ENCODE measurements around the gene C17orf58. TPM values are rescaled to one million over a fixed set of nuclear protein-coding genes. Genes with fewer than 3 reads are reported as not detected.
A peak's percentile ranks its signal among the peaks of the same experiment; 100 is the strongest.

C17orf58 gene
- total RNA-seq, 1 experiment from 2014 or later, result 15.6 TPM

GRCh38 chr17:67993998-67994361 is 2.3 kb downstream of the C17orf58 start:
- Histone ChIP-seq H3K4me3 (ENCODE audit: low read depth in 2 of 2, low read length in 2 of 2) (peak overlapping the region; percentile 60 to 66), H3K27ac (ENCODE audit: low read length) (peak overlapping the region; percentile 82), H3K36me3 (ENCODE audit: control insufficient read depth, insufficient read depth, low read length) (peaks cover 2% of the 10 kb centered on the region; the same call in 1 of the 2 replicates), H3K4me1 (ENCODE audit: control insufficient read depth, insufficient read depth, low read length) (peaks cover 9% of the 10 kb centered on the region), H3K9me3 (ENCODE audit: control insufficient read depth, insufficient read depth, low read depth, low read length) (no peaks in the 10 kb centered on the region), H3K27me3 (ENCODE audit: control insufficient read depth, insufficient read depth, low read length) (no peaks in the 10 kb centered on the region)
- intact Hi-C loops (cut with micrococcal nuclease; ENCODE audit: unreplicated experiment) (no loop called here), in situ Hi-C loops (cut with HindIII; ENCODE audit: low pct_unique_long_range_greater_than_20kb, low sequenced_read_pairs) (no loop called here)
- no peak for DNase-seq (ENCODE audit: low read depth, low spot score)
- peak; percentile 15 for ATAC-seq
- no TSS peak for BruUV-seq (replicated peaks)
- 0 out of 2 replicates have a peak, but pooled peaks have one; percentile 31 for TF ChIP-seq POLR2AphosphoS5 (IDR thresholded peaks at IDR 0.05; ENCODE audit: low read depth, low read length)
- TF ChIP-seq REST (IDR thresholded peaks at IDR 0.05; ENCODE audit: insufficient read depth in 1 of 2, low read depth in 2 of 2, low read length in 1 of 2), result no peak
- POLR2A ChIA-PET, result no interaction called here
- CTCF ChIA-PET, result no interaction called here

- Histone ChIP-seq H3K27ac (ENCODE audit: low read length) (peak overlapping the region; percentile 82), H3K36me3 (ENCODE audit: control insufficient read depth, insufficient read depth, low read length) (peaks cover 2% of the 10 kb centered on the region; the same call in 1 of the 2 replicates), H3K4me3 (ENCODE audit: low read depth in 2 of 2, low read length in 2 of 2) (peak overlapping the region; percentile 67 to 80), H3K27me3 (ENCODE audit: control insufficient read depth, insufficient read depth, low read length) (no peaks in the 10 kb centered on the region), H3K9me3 (ENCODE audit: control insufficient read depth, insufficient read depth, low read depth, low read length) (no peaks in the 10 kb centered on the region), H3K4me1 (ENCODE audit: control insufficient read depth, insufficient read depth, low read length) (peaks cover 9% of the 10 kb centered on the region)
- ChIA-PET CTCF (no interaction called here), POLR2A (interaction anchor here (0.6 kb wide), 1 partner anchor 10 kb away, joined by 3 read pairs; no protein-coding TSS in a partner anchor)
- intact Hi-C loops (cut with micrococcal nuclease; ENCODE audit: unreplicated experiment) (no loop called here), in situ Hi-C loops (cut with HindIII; ENCODE audit: low pct_unique_long_range_greater_than_20kb, low sequenced_read_pairs) (no loop called here)
- no peak for TF ChIP-seq CTCF (IDR thresholded peaks at IDR 0.05)
- 0 out of 2 replicates have a peak, but pooled peaks have one; percentile 35 for TF ChIP-seq POLR2AphosphoS5 (IDR thresholded peaks at IDR 0.05; ENCODE audit: low read depth, low read length)
- TF ChIP-seq REST (IDR thresholded peaks at IDR 0.05; ENCODE audit: insufficient read depth in 1 of 2, low read depth in 2 of 2, low read length in 1 of 2), result no peak
- no peak for TF ChIP-seq TCF7L2 (IDR thresholded peaks at IDR 0.05; ENCODE audit: low read depth, low read length)
- no peak for TF ChIP-seq SIN3A (IDR thresholded peaks at IDR 0.05; ENCODE audit: borderline replicate concordance, insufficient read depth, low read depth, low read length)
- peak; percentile 88 for ATAC-seq
- BruUV-seq (replicated peaks), result no TSS peak
- no peak for DNase-seq (ENCODE audit: low read depth, low spot score)
Measured at GRCh38 chr17:67993153-67993997, 2.9 kb downstream of the C17orf58 start.

Measured in Panc1 (cell line).